Lower leg skin (tissue), 4 donors: ENCODE data around the gene YOD1. TPM values are rescaled to one million over a fixed set of nuclear protein-coding genes. Genes with fewer than 3 reads are reported as not detected.

Source experiments
- DNase-seq, 2 donors: peaks; one replicate each; pipeline ENCODE4 v3.0.0-alpha.2; 2019; ENCODE audit warnings: low spot score in 2 of 2
- H3K4me3 ChIP-seq: fragments of 200-600 bp; sonication (generic); 2 replicates; pipeline ENCODE4 v1.5.1; 2017; ENCODE audit warnings: mild to moderate bottlenecking, low read depth; ENCODE audit not compliant: poor library complexity, severe bottlenecking
- CTCF ChIP-seq, 3 donors: fragments of 450-650 bp; IDR thresholded peaks; one replicate each; pipeline ENCODE4 v1.5.1; 2016; ENCODE audit warnings: antibody characterized with exemption in 3 of 3, mild to moderate bottlenecking in 3 of 3, moderate library complexity in 2 of 3
- POLR2A ChIP-seq, 2 donors: fragments of 450-650 bp; IDR thresholded peaks; one replicate each; pipeline ENCODE4 v1.6.1; 2016 to 2017; ENCODE audit warnings: antibody characterized with exemption in 2 of 2, mild to moderate bottlenecking in 1 of 2, moderate library complexity in 1 of 2
- WGBS, 2 donors: methylation state at CpG; one replicate each; pipeline ENCODE4 v1.1.5; 2018; 5-methylcytosine and 5-hydroxymethylcytosine counted together
- intact Hi-C: fragments of 100-400 bp; cut with DNase I; formaldehyde crosslinking; loops from one replicate; pipeline ENCODE4 v1.15.0; 2023; ENCODE audit warnings: low total_unique reads
- total RNA-seq, 4 donors: library from RNA; depleted of rRNA; stranded (reverse); fragments of >200 nt; gene quantifications; one replicate each; pipeline ENCODE4 v1.1.0, GENCODE V29; 2016

Gene YOD1
- total RNA-seq, 4 donors from 2014 or later: 47.5 to 91.8 (median 65.5) TPM

GRCh38 chr1:207021139-207021861, 29.7 kb downstream of the YOD1 start:
- DNase-seq: no peak
- intact Hi-C loops: no loop called here
- H3K4me3 ChIP-seq: no peak overlapping the region
- TF ChIP-seq POLR2A (IDR thresholded peaks at IDR 0.05) (no peak), CTCF (IDR thresholded peaks at IDR 0.05) (no peak)
- 55 to 62% methylated on average over 8 of the region's 8 CpGs for WGBS, 2 donors

DNA sequence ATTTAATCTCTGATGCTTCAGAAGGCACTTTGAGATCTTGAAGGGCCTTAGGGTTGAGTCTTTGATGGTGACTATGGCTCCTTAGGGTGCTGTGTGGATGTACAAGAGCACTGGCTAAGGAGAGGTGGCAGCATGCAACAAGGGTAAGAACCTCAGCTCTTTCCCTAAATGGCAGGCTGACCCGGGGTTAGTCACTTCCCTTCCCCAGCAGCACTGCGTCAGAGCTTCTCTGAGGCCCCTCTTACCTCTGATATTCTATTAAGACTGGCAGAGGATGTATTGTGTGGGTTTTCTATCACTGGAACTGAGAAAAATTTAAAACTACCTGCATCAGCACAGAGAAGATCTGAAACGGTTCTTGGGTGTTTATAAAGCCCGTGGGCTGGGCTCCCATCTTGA, 30.3 kb downstream of the YOD1 start:
- intact Hi-C loops: no loop called here
- 44 to 62% methylated on average over 4 of the region's 4 CpGs for WGBS, 2 donors
- no peak overlapping the region for H3K4me3 ChIP-seq
- DNase-seq: no peak
- TF ChIP-seq CTCF (IDR thresholded peaks at IDR 0.05) (no peak), POLR2A (IDR thresholded peaks at IDR 0.05) (no peak)

DNA sequence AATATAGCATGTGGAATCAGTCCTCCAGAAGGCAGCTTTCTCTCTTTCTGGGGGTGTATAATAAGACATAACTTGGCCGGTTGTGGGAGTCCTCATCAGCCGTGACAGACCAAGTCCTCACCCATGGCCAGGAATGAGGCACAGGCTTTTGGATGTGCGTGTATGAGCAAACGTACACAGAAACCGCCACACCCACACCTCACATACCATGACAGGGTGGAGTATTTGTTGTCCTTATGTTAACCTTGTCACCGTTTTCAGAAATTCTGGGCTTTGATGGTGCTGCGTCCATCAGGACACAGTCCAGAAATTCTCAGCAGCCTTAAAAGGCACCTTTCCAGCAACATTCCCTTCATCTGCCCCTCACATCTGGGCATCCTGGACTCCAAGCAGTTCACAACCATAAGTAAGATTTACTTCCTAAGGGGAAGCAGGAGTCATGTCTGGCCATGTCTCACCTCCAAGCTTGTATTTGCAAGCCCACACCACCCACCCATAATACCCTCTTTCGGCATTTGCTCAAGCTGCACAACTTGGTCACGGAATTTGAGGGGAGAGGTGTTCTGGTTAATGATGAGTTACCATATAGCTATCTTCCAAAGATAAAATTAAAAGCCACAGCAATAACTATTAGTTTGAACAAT, 30.8 kb downstream of the YOD1 start:
- TF ChIP-seq CTCF (IDR thresholded peaks at IDR 0.05) (no peak), POLR2A (IDR thresholded peaks at IDR 0.05) (no peak)
- intact Hi-C loops: no loop called here
- DNase-seq: peak in 1 of 2 donors; percentile 62
- no peak overlapping the region for H3K4me3 ChIP-seq
- WGBS, 2 donors: 48 to 61% methylated on average over 9 of the region's 9 CpGs

- intact Hi-C loops: no loop called here
- H3K4me3 ChIP-seq: no peak overlapping the region
- no peak for TF ChIP-seq POLR2A (IDR thresholded peaks at IDR 0.05)
- no peak for TF ChIP-seq CTCF (IDR thresholded peaks at IDR 0.05)
- WGBS, 2 donors: 39 to 55% methylated on average over 2 of the region's 2 CpGs
- DNase-seq: no peak
Observed at GRCh38 chr1:207019661-207020060, 31.3 kb downstream of the YOD1 start.

DNA sequence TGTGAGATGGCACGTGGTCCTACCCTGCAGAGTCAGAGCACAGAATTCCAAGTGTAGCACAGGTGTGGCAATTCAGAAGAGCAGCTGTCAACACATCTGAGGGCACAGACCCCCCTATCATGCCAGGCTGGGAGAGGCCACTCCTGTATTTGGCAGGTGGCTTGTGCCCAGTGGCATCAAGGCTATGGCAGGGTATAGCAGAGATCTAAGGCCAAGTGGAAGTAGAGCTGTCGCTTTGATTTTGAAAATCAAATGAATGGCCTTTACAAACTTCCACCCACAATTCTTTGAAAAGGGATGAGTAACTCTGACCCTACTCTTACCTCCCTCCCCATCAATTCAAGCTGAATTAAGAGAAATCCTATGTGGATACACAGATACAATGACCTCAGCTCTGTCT, 31.8 kb downstream of the YOD1 start:
- no peak for DNase-seq
- 84 to 97% methylated on average over 2 of the region's 2 CpGs for WGBS, 2 donors
- H3K4me3 ChIP-seq: no peak overlapping the region
- TF ChIP-seq POLR2A (IDR thresholded peaks at IDR 0.05) (no peak), CTCF (IDR thresholded peaks at IDR 0.05) (no peak)
- intact Hi-C loops: no loop called here
